Stomach (tissue), 9 donors: ENCODE data around the gene WWOX. TPM values are rescaled to one million over a fixed set of nuclear protein-coding genes. Genes with fewer than 3 reads are reported as not detected.

ENCODE experiments used
- DNase-seq, 2 donors: peaks; one replicate each; pipeline versions ENCODE4 v3.0.0 to v3.0.0-alpha.2; 2013 to 2019
- H3K27ac ChIP-seq, 5 donors: fragments of 200-600 bp in 4 of 5; sonication (generic) in 4 of 5; one replicate each; pipeline ENCODE4 v1.5.1; 2013 to 2019; ENCODE audit warnings: mild to moderate bottlenecking in 1 of 5, moderate library complexity in 1 of 5
- H3K27me3 ChIP-seq, 3 donors: fragments of 200-600 bp; sonication (generic); one replicate each; pipeline ENCODE4 v1.5.1; 2017 to 2019; ENCODE audit warnings: mixed run types in 1 of 3
- H3K36me3 ChIP-seq, 4 donors: fragments of 200-600 bp; sonication (generic); 1 replicate in 3 of 4; 2 replicates in 1 of 4; pipeline ENCODE4 v1.5.1; 2016 to 2019
- H3K4me1 ChIP-seq, 4 donors: fragments of 200-600 bp; sonication (generic); one replicate each; pipeline ENCODE4 v1.5.1; 2016 to 2019
- H3K4me3 ChIP-seq, 4 donors: fragments of 200-600 bp; sonication (generic) in 3 of 4; one replicate each; pipeline ENCODE4 v1.5.1; 2016 to 2019; ENCODE audit warnings: mild to moderate bottlenecking in 1 of 4
- H3K9me3 ChIP-seq, 4 donors: fragments of 200-600 bp; sonication (generic); one replicate each; pipeline ENCODE4 v1.5.1; 2016 to 2019
- CTCF ChIP-seq, 7 experiments: fragments of 450-650 bp in 4 of 7; fragments of 200-600 bp in 3 of 7; sonication (generic) in 3 of 7; IDR thresholded peaks; one replicate each; pipeline ENCODE4 v1.5.1; 2016 to 2019; ENCODE audit warnings: antibody characterized with exemption in 7 of 7, control low read depth in 2 of 7, mild to moderate bottlenecking in 1 of 7
- EP300 ChIP-seq: sonication (generic); formaldehyde crosslinking; IDR thresholded peaks from one replicate; pipeline ENCODE4 v1.6.1; 2017; ENCODE audit warnings: antibody characterized with exemption
- POLR2A ChIP-seq, 4 donors: fragments of 450-650 bp; IDR thresholded peaks; one replicate each; pipeline ENCODE4 v1.6.1; 2016; ENCODE audit warnings: antibody characterized with exemption in 4 of 4, control low read depth in 2 of 4, mild to moderate bottlenecking in 1 of 4, moderate library complexity in 1 of 4
- POLR2AphosphoS5 ChIP-seq, 3 donors: sonication (generic); formaldehyde crosslinking; IDR thresholded peaks; one replicate each; pipeline ENCODE4 v1.6.1; 2016; ENCODE audit warnings: antibody characterized with exemption in 3 of 3
- WGBS, 5 donors: extraction: QIAGEN DNeasy Blood & Tissue Kit in 3 of 5; methylation state at CpG; one replicate each; pipeline versions ENCODE4 v1.1.5 to v1.1.7; 2013 to 2018; 5-methylcytosine and 5-hydroxymethylcytosine counted together
- intact Hi-C: fragments of 100-400 bp; cut with DNase I; formaldehyde crosslinking; loops from one replicate; pipeline ENCODE4 v1.15.1; 2023; ENCODE audit warnings: low total_unique reads
- polyA plus RNA-seq, 3 donors: library from polyadenylated mRNA; stranded (reverse); fragments of 200-250 nt; gene quantifications; one replicate each; pipeline ENCODE4 v1.2.3, GENCODE V29; 2013
- total RNA-seq, 5 donors: library from RNA; depleted of rRNA; stranded (reverse); fragments of >200 nt; gene quantifications; one replicate each; pipeline versions ENCODE4 v1.1.0 to v1.2.3, GENCODE V29; 2014 to 2016
- donor health status: healthy with polysubstance abuse.
- donor health status: Bipolar disorder and iron deficiency.
- donor health status: healthy.

The WWOX gene
- total and polyA plus RNA-seq, 8 donors = 7.7 to 129 (median 48.7) TPM

GRCh38 chr16:78929841-78930240, 830.4 kb downstream of the WWOX start:
- intact Hi-C loops = no loop called here
- Histone ChIP-seq H3K4me1 (peaks cover 0 to 7% (median 0%) of the 10 kb centered on the region in 4 donors), H3K9me3 (no peaks in the 10 kb centered on the region), H3K27me3 (no peaks in the 10 kb centered on the region), H3K4me3 (no peak overlapping the region), H3K36me3 (no peaks in the 10 kb centered on the region), H3K27ac (no peak overlapping the region)
- TF ChIP-seq CTCF (IDR thresholded peaks at IDR 0.05) (no peak), POLR2A (IDR thresholded peaks at IDR 0.05) (no peak), POLR2AphosphoS5 (IDR thresholded peaks at IDR 0.05) (no peak), EP300 (no peak)
- DNase-seq = no peak
- 85 to 93% (median 92%) methylated on average over 6 to 7 of the region's 7 CpGs for WGBS, 5 donors

GRCh38 chr16:78930561-78930960, 831.1 kb downstream of the WWOX start:
- TF ChIP-seq EP300 (no peak), POLR2A (IDR thresholded peaks at IDR 0.05) (no peak), CTCF (IDR thresholded peaks at IDR 0.05) (no peak), POLR2AphosphoS5 (IDR thresholded peaks at IDR 0.05) (no peak)
- H3K4me1 ChIP-seq = peaks cover 0 to 7% (median 0%) of the 10 kb centered on the region in 4 donors
- no peak overlapping the region for H3K27ac ChIP-seq
- no peak for DNase-seq
- H3K4me3 ChIP-seq = no peak overlapping the region
- no peaks in the 10 kb centered on the region for H3K9me3 ChIP-seq
- intact Hi-C loops = no loop called here
- no peaks in the 10 kb centered on the region for H3K27me3 ChIP-seq
- 85 to 97% (median 87%) methylated on average over 4 of the region's 4 CpGs for WGBS, 5 donors
- no peaks in the 10 kb centered on the region for H3K36me3 ChIP-seq

GRCh38 chr16:78931267-78931666, 831.8 kb downstream of the WWOX start:
- Histone ChIP-seq H3K9me3 (no peaks in the 10 kb centered on the region), H3K4me1 (peaks cover 0 to 7% (median 0%) of the 10 kb centered on the region in 4 donors), H3K27me3 (no peaks in the 10 kb centered on the region), H3K4me3 (no peak overlapping the region), H3K36me3 (no peaks in the 10 kb centered on the region), H3K27ac (no peak overlapping the region)
- no peak for DNase-seq
- intact Hi-C loops = no loop called here
- no peak for TF ChIP-seq POLR2A (IDR thresholded peaks at IDR 0.05)
- no peak for TF ChIP-seq CTCF (IDR thresholded peaks at IDR 0.05)
- no peak for TF ChIP-seq EP300
- no peak for TF ChIP-seq POLR2AphosphoS5 (IDR thresholded peaks at IDR 0.05)
- WGBS, 5 donors = 94 to 98% (median 95%) methylated on average over 2 of the region's 2 CpGs

GRCh38 chr16:78931678-78932077, 832.2 kb downstream of the WWOX start:
- no peaks in the 10 kb centered on the region for H3K36me3 ChIP-seq
- no peak for DNase-seq
- TF ChIP-seq POLR2AphosphoS5 (IDR thresholded peaks at IDR 0.05) (no peak), CTCF (IDR thresholded peaks at IDR 0.05) (no peak), EP300 (no peak), POLR2A (IDR thresholded peaks at IDR 0.05) (no peak)
- no peaks in the 10 kb centered on the region for H3K9me3 ChIP-seq
- intact Hi-C loops = no loop called here
- 81 to 91% (median 86%) methylated on average over 4 of the region's 4 CpGs for WGBS, 5 donors
- H3K27ac ChIP-seq = no peak overlapping the region
- H3K27me3 ChIP-seq = no peaks in the 10 kb centered on the region
- H3K4me3 ChIP-seq = no peak overlapping the region
- peaks cover 0 to 7% (median 0%) of the 10 kb centered on the region in 4 donors for H3K4me1 ChIP-seq
